Epithelial cell of esophagus (primary cell): ENCODE results near the gene ZNF827.

Experiments used
- DNase-seq: peaks from one replicate; pipeline ENCODE4 v3.0.0; 2010; ENCODE audit warnings: low read depth
- H3K4me3 ChIP-seq: 2 replicates; pipeline ENCODE4 v1.5.1; 2011; ENCODE audit warnings: mild to moderate bottlenecking, low read length, control low read depth
- CTCF ChIP-seq: IDR thresholded peaks from 2 replicates; pipeline ENCODE4 v1.5.1; 2011; ENCODE audit warnings: low read depth, mild to moderate bottlenecking, low read length, control low read depth, inconsistent platforms; ENCODE audit not compliant: insufficient read depth; ENCODE audit errors: missing control alignments

Gene ZNF827

GRCh38 chr4:145815027-145815612 is 123.5 kb downstream of the ZNF827 start:
- no peak overlapping the region for H3K4me3 ChIP-seq
- no peak for TF ChIP-seq CTCF
- no peak for DNase-seq

- H3K4me3 ChIP-seq = no peak overlapping the region
- DNase-seq = no peak
- TF ChIP-seq CTCF = no peak
These were observed 124.4 kb downstream of the ZNF827 start for GRCh38 chr4:145814246-145814645.

- no peak overlapping the region for H3K4me3 ChIP-seq
- peak; percentile 96 for DNase-seq
- TF ChIP-seq CTCF = no peak
These were observed 125.7 kb downstream of the ZNF827 start for GRCh38 chr4:145812919-145813318.

GRCh38 chr4:145808848-145809512 is 129.6 kb downstream of the ZNF827 start:
- no peak for DNase-seq
- no peak for TF ChIP-seq CTCF
- H3K4me3 ChIP-seq = no peak overlapping the region

- H3K4me3 ChIP-seq = no peak overlapping the region
- no peak for TF ChIP-seq CTCF
- peak; percentile 98 for DNase-seq
These were observed 130.5 kb downstream of the ZNF827 start for GRCh38 chr4:145808021-145808650.

- peak; percentile 27 for DNase-seq
- no peak for TF ChIP-seq CTCF
- no peak overlapping the region for H3K4me3 ChIP-seq
These were observed 133.1 kb downstream of the ZNF827 start for GRCh38 chr4:145805490-145805889.
